K562 (cell line): ENCODE measurements around the gene CMIP. TPM values are rescaled to one million over a fixed set of nuclear protein-coding genes. Genes with fewer than 3 reads are reported as not detected.

Experiments
- E2F5 ChIP-seq: sonication (generic); formaldehyde crosslinking; IDR thresholded peaks from 2 replicates; pipeline ENCODE4 v1.8.0; 2022; ENCODE audit warnings: mild to moderate bottlenecking, missing genetic modification reagents
- FIP1L1 ChIP-seq: fragments of 200-400 bp; formaldehyde crosslinking; IDR thresholded peaks from 2 replicates; pipeline ENCODE4 v1.6.1; 2018; ENCODE audit warnings: mild to moderate bottlenecking, low read depth, low read length; ENCODE audit not compliant: poor library complexity, severe bottlenecking
- HMGXB4 ChIP-seq: sonication (generic); formaldehyde crosslinking; IDR thresholded peaks from 2 replicates; pipeline ENCODE4 v1.8.1; 2023; ENCODE audit warnings: mild to moderate bottlenecking, missing genetic modification reagents
- JUNB ChIP-seq: fragments of 450-650 bp; formaldehyde crosslinking; conservative IDR thresholded peaks from 2 replicates; pipeline ENCODE4 v1.4.0; 2020; ENCODE audit warnings: mild to moderate bottlenecking
- KAT7 ChIP-seq: sonication (generic); formaldehyde crosslinking; IDR thresholded peaks from 2 replicates; pipeline ENCODE4 v1.8.0; 2022; ENCODE audit warnings: missing genetic modification reagents, mild to moderate bottlenecking, borderline replicate concordance
- MEIS2 ChIP-seq: fragments of 450-650 bp; IDR thresholded peaks from 2 replicates; pipeline ENCODE4 v1.6.1; 2014; ENCODE audit warnings: mild to moderate bottlenecking; ENCODE audit not compliant: partially characterized antibody
- NCOA1 ChIP-seq: fragments of 450-650 bp; IDR thresholded peaks from 2 replicates; pipeline ENCODE4 v1.6.1; 2016; ENCODE audit warnings: low read depth
- PRDM10 ChIP-seq: fragments of 450-650 bp; IDR thresholded peaks from 2 replicates; pipeline ENCODE4 v1.6.1; 2018; ENCODE audit not compliant: partially characterized antibody
- PRPF4 ChIP-seq: fragments of 200-400 bp; formaldehyde crosslinking; IDR thresholded peaks from one replicate; pipeline ENCODE4 v1.6.1; 2017; ENCODE audit warnings: low read length, low read depth, mild to moderate bottlenecking; ENCODE audit not compliant: insufficient read depth, poor library complexity, severe bottlenecking
- RAD51 ChIP-seq: fragments of 450-650 bp; IDR thresholded peaks from 2 replicates; pipeline ENCODE4 v1.7.1; 2016; ENCODE audit warnings: low read depth, mild to moderate bottlenecking, borderline replicate concordance
- SAP30 ChIP-seq: fragments of 200-600 bp; sonication (generic); IDR thresholded peaks from 2 replicates; pipeline ENCODE4 v1.6.1; 2012; ENCODE audit warnings: borderline replicate concordance, low read depth, mild to moderate bottlenecking, moderate library complexity, low read length, control low read depth, inconsistent platforms; ENCODE audit not compliant: insufficient read depth, poor library complexity, severe bottlenecking
- SIX5 ChIP-seq, 2 experiments: IDR thresholded peaks; 2 replicates each; pipeline ENCODE4 v1.6.1; 2011; ENCODE audit warnings: low read length in 2 of 2, borderline replicate concordance in 1 of 2, low read depth in 1 of 2, mild to moderate bottlenecking in 1 of 2, moderate library complexity in 1 of 2; ENCODE audit not compliant: insufficient read depth in 1 of 2
- SPI1 ChIP-seq: IDR thresholded peaks from 2 replicates; pipeline ENCODE4 v1.6.1; 2011; ENCODE audit warnings: low read depth, low read length, control low read depth, borderline replicate concordance
- TCF7 ChIP-seq: sonication (generic); IDR thresholded peaks from 2 replicates; pipeline ENCODE4 v1.6.1; 2016; ENCODE audit warnings: antibody characterized with exemption, borderline replicate concordance
- ZNF274 ChIP-seq: IDR thresholded peaks from 2 replicates; pipeline ENCODE4 v1.6.1; 2011; ENCODE audit warnings: low read depth, mild to moderate bottlenecking, low read length, moderate library complexity, borderline replicate concordance
- ZNF518B ChIP-seq: fragments of 250-450 bp; sonication (Bioruptor Pico); IDR thresholded peaks from 2 replicates; pipeline ENCODE4 v1.5.0; 2021; ENCODE audit warnings: mild to moderate bottlenecking, moderate library complexity
- polyA plus RNA-seq, 8 experiments: library from polyadenylated mRNA; depleted of rRNA in 4 of 8; stranded (reverse) in 5 of 8; unstranded in 3 of 8; fragments of >200 nt; fragmentation: Nextera tagmentation in 2 of 8; fragmentation: Illumina TruSeq in 1 of 8; extraction: Ambion mirVana in 2 of 8; extraction: Trizol in 1 of 8; gene quantifications; 2 replicates each; pipeline versions ENCODE4 v1.2.1 to v1.2.3, GENCODE V29; 2011 to 2014; ENCODE audit warnings: inconsistent platforms in 1 of 8, missing spikeins in 1 of 8
- total RNA-seq, 7 experiments: library from RNA; depleted of rRNA in 6 of 7; stranded (reverse); fragments of >200 nt in 6 of 7; fragmentation: Illumina TruSeq in 2 of 7; extraction: Trizol in 2 of 7; gene quantifications; 2 replicates each; pipeline versions ENCODE4 v1.2.1 to v1.2.3, GENCODE V29; 2011 to 2021; ENCODE audit warnings: low replicate concordance in 1 of 7

Gene CMIP
- total and polyA plus RNA-seq, 9 of the 15 experiments (the other 6 are each of a cell fraction or from before 2014, with no cell fraction given), result 0.94 to 82.5 (median 10.3) TPM

GRCh38 chr16:81481207-81481821, 36.7 kb downstream of the CMIP start (continued):
- peak; percentile 100 for TF ChIP-seq SPI1
- peak; percentile 90 for TF ChIP-seq MEIS2
- no peak for TF ChIP-seq E2F5
- TF ChIP-seq FIP1L1, result no peak
- TF ChIP-seq PRPF4, result no peak
- no peak; the same call in none of the 2 replicates for TF ChIP-seq NCOA1
- peak; percentile 66; the same call in 1 of the 2 replicates for TF ChIP-seq TCF7
- TF ChIP-seq HMGXB4 (CRISPR knock-in tag), result no peak
- TF ChIP-seq JUNB (CRISPR knock-in tag), result no peak
- peak; percentile 34; the same call in 1 of the 2 replicates for TF ChIP-seq KAT7 (CRISPR knock-in tag)
- no peak for TF ChIP-seq ZNF518B (CRISPR knock-in tag)
- no peak for TF ChIP-seq SAP30
- TF ChIP-seq ZNF274, result no peak
- no peak for TF ChIP-seq RAD51
- no peak for TF ChIP-seq SIX5 (IDR thresholded peaks at IDR 0.05; ENCODE audit: borderline replicate concordance in 1 of 2, insufficient read depth in 1 of 2, low read depth in 1 of 2, low read length in 2 of 2)
- no peak for TF ChIP-seq PRDM10
